Measurements from ENCODE around the gene PDE3A.
"Not testable (repeated sequence)": the region's sequence is repeated elsewhere in the genome, so short reads cannot be mapped to it uniquely, and the experiment has no call there.

PDE3A gene

DNA sequence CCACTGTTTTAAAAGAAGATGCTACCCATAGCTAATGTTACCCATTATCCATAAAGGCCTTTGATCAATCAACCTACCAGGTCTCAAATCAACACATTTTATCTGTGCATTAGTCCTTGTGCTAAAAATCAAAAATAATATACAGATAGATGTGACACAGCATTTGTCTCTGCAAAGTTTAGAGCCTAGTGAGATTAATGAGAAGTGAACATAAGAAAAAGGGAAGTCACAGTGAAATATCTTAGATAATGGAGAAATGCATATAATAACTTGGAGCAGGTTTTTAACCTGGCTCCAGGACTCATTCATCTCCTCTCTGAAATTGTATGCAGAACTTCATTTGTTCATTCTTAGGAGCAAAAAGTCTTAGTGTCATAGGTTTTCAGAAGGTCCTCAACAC, 7.2 kb downstream of the PDE3A start:
- no peak for DNase-seq

DNA sequence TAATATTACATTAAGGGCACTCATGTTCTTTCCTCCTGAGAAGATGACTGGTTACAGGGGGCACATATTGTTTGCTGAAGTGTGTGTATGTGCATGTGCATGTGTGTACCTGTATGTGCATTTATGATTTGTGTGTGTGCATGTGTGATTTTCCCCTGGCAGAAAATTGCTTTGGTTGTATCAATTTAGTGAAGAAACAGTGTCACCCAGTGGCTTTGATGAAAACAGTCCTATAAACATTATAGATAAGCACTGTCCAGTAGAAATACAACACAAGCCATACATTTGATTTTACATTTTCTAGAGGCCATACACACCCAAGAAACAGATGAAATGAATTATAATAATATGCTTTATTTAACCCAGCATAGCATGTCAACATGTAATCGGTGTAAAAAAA, 8.6 kb downstream of the PDE3A start:
- no peak for DNase-seq

DNA sequence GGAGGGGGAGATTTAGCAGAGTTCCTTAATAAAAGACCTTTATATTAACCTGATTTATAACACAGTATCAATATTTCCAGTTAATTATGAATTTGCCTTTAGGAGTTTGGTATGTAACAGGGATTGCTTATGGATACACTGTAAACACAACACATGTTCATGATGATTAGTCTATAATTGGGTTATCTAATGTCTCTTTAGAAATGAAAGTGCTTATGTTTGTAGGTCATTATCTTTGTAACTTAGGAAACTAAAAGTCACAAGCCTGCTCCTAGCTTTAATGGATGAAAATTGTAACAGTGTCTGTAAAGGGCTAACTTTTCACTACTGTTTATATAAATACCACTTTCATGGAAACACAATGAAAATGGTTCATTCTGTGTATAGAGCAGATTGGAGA, 9.4 kb downstream of the PDE3A start:
- no peak for DNase-seq

DNA sequence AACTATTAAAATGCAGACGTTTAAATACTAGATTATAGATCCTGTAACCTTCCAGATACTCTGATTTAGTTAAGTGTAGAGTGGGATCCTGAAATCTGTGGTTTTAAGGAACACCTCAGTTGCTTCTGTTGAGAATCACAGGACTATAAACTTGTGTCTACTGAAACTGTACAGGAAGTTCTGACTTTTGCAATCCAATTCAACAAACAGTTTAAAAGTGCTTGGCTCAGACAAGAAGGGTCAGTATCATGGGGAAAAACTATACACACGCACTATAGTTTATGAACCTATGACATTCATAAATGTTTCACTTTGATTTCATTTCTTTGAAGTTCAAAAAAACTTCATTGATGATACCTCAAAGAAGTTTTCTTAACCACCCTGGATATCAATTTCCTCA, 13.8 kb downstream of the PDE3A start:
- no peak for DNase-seq

DNA sequence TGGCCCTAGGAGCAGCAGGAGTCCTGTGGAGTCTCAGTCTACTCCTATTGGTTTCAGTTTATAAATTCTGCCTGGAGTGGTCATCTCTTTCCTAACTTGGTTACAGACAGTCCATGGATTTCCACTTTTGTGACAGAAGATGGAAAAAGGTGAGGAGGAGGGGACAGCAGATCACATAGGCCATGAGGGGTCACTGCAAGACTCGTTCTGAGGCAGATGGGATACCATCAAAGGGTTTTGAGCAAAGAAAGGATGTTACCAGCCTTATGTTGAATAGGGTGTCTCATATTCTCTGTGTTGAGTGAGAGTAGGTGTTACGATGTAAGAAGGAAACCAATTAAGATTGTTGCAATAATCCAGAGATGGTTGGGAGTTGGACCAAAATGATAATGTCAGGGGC, 15.3 kb downstream of the PDE3A start:
- no peak for DNase-seq

DNA sequence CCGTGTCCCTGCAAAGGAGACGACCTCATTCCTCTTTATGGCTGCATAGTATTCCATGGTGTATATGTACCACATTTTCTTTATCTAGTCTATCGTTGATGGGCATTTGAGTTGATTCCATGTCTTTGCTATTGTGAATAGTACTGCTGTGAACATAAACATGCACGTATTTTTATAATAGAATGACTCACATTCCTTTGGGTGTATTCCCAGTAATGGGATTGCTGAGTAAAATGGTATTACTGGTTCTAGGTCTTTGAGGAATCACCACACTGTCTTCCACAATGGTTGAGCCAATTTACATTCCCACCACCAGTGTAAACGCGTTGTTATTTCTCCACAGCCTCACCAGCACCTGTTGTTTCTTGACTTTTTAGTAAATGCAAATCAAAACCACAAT, 16.5 kb downstream of the PDE3A start:
- DNase-seq = not testable (repeated sequence)

DNA sequence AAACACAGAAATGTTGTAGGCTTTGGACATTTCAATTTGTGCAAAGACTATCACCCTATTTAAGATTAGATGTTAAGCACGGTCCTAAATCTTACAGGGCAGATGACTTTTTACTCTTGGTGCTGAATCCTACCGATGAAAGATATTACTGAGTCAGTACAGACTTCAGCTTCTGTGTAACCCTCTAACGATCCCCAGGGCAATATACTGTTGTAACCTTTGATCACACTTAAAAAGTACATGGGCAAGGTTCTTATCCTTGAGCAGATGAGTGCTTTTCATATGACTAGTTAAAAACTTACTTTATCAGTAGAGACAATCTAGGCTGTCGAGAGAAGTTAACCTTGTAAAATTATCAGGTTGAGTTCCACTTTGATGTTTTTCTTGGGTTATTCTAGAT, 22.5 kb downstream of the PDE3A start:
- no peak for DNase-seq

DNA sequence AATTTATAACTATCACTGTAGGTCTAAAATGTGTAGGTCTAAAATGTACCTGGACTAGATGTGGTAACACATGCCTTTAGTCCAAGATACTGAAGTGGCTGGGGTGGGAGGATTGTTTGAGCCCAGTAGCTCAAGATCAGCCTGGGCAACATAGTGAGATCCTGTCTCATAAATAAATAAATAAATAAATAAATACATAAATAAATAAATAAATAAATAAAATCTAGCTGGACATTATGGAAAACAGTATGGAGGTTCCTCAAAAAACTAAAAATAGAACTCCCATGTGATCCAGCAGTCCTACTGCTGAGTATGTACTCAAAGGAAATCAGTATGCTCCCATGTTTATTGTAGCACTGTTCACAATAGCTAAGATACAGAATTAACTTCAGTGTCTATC, 24.0 kb downstream of the PDE3A start:
- no peak for DNase-seq

DNA sequence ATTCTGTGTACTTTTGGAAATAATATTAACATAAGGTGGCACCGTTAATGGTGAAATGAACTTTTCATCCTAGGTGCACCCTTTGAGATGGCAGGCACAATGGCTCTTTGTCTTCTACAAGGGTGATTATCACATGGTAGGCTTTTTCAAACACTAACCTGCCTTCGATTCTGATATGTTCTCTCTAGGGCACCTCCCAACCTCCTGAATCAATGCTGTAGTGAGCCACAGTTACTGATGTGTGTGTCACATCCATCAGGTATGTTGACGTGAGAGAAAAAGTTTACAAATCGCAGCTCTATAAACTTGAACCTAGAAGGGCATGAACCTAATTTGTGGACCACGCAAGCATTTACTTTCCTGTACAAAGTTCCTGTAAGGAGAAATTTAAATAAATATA, 25.4 kb downstream of the PDE3A start:
- no peak for DNase-seq

DNA sequence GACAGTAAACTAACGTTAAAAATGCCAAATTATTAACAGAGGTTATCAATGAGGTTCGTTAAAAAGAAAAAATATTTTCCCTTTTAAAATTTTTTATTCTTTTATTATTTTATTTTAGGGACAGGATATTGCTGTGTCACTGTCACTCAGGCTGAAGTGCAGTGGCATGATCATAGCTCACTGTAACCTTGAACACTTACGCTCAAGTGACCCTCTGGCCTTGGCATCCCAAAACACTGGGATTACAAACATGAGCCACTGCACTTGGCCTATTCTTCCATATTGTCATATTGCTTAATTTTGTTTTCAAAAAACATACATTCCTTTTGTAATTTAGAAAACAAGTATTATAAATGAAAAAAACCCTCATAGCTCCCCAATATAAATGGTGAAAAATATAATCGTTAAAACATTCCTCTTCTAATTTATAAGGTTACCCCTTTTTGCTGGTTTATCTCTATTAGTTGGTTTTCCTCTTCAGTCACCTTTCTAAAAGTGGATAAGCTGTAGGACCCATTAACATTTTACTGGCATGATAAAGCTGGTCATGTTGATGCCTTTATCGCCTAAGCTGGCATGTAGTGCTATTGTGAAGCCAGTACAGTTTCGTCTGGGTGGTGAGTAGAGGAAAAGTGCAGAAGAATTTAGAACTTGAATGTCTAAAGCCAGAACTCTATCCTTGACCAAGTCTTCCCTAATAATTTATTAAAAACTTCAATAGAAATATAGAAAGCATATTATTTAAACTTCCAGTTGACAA, 27.6 kb downstream of the PDE3A start:
- DNase-seq = no peak

DNA sequence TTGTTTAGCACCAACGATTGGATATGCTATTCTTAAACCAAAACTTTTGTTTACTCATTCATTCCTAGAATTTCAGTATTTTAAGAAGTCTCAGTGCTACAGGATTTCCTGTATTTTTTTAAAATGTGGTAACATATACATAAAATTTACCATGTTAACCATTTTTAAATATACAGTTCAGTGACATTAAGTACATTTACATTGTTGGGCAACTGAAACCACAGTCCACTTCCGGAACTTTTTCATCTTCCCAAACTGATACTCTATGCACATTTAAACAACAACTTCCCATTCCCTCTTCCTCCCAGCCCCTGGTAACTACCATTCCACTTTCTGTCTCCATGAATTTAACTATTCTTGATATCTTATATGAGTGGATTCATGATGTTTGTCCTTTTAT, 30.3 kb downstream of the PDE3A start:
- no peak for DNase-seq

DNA sequence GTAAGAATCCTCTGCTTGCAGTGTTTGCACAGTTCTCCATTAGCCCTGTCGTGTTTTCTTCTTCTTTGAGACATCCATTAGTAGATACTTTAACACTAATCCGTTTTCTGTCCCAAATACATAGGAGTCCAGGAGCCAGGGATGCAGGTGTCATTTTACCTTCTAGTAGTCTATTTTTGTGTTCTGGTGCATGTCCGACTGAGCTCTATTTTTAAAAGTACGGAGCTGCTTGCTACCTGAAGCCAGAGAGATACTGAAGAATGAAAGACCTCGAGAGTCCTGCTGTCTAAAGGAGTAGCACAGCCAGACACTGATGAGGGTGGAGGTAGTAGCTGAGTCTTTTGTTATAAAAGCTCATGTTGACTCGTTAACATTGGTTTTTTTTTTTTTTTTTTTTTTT, 31.7 kb downstream of the PDE3A start:
- no peak for DNase-seq

DNA sequence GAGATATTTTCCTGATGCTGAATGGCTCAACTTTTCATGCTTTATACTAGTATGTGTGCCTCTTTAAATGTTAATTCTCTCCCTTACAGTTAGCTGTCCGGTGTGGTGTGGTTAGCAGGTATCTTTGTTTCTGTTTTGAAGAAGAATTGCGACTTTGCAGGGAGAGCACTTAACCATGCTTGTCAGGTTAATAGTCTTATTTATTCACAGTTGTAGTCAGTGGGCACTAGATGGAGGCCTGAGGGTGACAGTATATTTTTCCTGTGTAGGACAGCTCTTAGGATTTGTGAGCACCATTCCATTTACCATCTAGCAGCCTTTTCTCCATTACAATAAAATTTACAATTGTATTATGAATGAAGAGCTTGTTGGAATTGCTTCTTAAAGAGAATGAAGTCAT, 34.9 kb downstream of the PDE3A start:
- DNase-seq = no peak

DNA sequence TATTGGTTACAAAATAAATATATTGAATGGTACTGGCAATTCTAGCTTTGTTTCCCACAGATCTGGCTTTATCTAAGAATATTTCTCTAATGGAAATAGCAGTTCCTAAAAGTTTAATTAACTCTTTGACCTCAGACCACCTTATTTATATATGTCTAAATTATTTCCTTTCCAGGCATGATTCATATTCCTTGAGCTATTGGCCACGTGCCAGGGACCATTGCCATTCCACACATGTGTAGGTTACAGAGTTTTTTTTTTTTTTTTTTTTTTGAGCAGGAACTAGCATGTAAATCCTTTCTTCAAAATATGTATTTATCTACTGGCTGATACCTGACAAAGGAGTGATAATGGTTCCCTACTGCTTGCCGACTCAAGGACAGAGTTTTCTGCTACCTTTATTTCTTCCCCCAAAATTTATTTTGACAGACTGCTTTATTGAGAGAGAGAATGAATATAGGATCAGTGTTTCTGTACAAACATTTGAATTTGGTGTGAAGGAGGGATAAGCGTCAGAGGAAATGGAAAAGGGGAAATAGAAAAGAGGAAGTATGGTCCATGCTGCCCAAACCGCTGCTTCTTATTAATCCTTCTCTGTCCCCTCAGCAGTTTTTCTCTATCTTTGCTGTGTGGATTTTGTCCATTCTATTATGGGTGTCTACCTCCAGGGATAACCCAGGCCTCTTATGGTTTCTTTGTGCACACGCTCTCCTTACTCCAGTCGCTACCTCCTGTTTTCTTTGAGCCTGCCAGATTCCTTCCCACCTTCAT, 36.4 kb downstream of the PDE3A start:
- no peak for DNase-seq

DNA sequence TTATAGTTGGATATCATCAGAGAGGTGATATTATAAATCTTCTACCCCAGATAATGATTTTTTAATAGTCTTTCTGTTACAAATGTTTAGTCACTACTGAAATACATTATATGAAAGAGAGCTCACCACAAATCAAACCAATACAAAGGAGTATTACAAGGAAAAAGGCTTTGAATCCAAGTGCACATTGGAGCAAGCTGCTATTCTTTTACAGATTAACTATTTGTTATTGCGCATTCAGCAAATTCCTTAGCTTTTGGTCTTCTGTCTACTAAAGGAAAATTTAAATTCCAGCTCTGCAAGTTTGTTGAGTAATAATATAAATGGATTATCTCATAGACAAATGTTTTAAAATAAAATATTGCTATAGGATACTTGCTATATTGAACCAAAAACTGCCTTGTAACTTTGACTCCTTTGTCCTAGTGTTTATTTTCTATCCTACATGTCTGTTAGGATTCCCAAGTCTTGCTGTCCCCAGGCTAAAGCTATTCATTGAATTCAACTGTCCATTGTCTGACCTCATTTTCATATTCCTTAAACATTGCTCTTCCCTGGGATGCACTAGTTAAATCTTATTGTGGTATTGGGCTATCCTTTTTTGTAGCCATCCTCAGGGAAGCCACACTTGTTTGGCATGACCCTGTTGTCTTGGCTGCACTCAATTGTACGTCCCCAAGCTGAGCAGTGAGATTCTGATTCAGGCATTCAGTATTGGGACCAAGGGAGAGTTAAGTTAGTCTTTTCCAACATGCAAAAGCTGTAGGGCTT, 41.5 kb downstream of the PDE3A start:
- DNase-seq = no peak

DNA sequence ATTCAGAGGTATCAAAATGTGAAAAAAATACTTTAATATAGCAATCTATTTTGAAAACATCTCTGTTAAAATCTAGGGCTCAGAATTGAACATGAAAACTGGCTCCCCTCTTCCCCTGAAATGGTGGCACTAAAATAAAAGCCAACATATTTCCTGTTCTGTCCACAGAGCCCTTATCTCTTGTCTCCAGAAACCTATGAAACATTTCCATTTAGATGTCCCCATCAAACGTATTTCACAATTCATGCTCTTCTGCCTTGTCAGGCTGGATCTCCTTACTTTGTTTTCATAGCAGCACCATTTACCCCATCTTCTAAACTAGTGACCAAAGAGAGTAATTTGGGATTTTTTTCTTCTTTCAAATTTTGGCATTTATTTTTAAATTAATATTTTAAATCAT, 42.4 kb downstream of the PDE3A start:
- no peak for DNase-seq

DNA sequence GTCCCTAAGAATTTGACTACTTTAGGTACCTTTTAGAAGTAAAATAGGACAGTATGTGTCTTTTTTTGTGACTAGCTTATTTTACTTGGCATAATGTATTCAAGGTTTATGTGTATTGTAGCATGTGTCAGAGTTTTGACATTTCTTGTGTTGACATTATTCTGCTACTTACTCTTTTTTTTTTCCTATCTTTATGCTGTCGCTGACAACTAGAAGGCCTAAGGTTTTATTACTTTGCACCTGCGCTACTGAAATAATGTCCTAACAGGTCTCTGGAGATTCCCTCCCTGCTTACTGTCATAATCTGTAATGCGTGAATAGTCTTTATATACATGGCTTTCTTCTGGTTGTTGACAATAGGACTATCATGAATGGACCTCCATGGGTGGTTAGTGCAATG, 43.0 kb downstream of the PDE3A start:
- DNase-seq = no peak

DNA sequence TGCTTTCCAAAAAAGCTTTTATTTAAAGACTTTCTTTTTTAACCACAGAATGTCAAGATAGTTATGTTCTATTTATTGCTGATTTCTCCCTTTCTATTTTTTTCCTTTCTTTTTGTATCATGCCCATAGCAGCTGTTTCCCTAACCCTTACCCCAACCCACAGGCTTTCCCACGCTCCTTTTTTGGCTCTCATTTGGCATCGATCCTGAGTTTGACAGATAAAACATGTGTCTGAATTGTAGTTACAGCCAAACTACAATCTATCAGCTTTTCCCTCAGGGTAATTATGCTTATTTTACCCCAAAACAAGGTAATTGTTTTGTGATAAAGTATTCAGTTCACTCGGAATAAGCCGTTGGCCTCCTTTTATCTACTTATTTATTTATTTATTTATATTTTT, 46.7 kb downstream of the PDE3A start:
- no peak for DNase-seq

DNA sequence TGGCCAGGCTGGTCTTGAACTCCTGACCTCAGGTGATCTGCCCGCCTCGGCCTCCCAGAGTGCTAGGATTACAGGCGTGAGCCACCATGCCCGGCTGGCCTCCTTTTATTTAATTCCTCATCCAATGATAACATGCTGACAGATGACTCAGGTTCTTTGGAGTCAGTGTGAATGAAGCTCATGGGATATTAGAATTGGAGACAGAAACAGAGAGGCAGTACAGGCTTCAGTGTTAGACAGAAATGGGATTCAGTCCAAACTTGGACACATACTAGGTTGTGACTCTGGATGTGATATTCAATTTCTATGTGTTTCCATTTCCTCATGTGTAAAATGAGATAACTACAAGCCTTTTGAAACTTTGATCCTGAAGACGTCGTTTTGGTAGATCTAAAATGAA, 47.3 kb downstream of the PDE3A start:
- DNase-seq = no peak

DNA sequence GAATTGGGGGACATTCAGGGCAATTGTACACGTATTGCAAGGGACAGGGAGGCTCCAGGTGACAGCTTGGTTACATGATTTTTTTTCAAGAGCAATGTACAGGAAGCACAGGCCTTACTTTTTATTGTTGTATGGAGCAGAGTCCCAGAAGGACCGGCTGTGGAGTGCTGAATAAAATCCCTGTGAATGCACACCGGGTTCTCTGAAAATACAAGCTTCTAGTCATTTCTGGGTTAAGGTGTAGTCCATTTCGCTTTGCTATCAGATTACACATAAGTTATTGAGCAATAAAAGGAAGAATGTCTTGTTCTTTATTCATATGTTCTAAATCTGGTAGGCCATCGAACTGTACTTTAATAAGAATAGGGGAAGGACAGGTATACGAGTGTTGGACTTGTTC, 52.2 kb downstream of the PDE3A start:
- DNase-seq = no peak

DNA sequence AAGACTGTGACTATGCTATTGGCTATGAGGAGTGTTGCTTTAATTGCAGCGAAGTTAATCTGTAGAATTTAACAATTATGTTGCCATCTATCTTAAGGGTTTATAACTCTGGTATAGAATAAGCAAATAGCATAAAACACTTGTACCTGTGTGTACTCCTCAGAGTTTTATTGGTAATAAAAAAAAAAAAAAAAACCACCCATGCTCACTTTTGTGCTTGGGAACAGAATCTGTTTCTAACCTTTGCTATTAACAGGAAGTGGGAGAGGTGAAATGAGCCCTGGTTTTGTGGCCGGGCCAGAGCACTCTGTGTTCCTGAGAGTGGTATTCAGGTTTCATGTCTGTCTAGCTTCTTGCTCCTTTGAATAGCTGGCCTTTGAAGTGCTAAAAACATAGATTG, 53.1 kb downstream of the PDE3A start:
- DNase-seq = no peak

DNA sequence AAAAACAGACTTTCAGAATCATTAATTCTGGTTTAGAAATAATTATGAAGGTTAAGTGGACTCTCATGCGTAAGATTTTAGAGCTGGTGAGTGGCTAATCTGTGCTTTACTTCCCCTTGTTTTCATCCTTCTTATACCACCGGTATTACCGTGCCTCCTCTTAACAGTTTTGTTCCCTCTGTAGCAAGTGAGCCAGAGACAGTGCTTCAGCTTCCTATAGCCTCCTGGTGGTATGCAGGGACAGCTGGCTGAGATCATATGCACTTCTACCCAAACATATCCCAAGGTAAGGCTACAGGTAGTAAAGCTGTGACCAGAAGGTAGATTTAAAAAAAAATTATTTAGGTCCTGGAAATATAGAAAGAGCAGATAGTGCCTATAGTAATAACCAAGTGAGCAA, 55.2 kb downstream of the PDE3A start:
- no peak for DNase-seq

DNA sequence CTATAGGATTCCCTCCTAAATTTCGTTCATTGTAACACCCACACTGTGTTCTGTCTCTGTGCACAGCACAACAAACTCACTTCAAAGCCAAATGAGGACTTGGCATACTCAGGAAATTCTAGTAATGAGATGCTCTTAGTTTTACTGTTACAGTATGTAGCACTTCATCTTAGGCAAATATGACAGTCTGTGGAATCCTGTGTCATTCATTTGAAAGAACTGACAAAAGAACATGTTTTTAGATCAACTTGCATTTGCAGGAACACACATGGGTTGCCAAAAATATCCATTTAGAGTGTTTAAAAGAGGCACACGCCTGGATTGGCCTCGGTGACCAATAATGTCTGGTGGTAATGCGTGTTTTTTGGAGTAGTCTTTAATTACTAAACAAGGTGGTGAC, 56.5 kb downstream of the PDE3A start:
- DNase-seq = no peak

DNA sequence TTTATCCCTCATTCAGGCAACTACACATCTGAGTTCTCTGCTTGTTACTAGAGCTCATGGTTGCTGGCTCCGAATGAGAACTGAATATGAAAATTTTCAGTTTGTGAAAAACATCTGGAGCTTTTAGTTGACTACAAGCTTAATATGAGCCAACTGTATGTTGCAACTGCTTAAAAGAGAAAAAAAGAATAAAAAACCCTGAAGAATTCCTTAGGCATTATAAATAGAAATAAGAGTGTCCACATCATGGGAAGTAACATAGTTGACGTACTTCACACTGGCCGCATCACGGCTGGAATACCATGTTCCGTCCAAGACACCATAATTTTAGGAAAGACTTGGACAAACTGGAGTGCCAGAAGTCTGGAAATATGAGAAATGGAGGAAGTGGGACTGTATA, 57.9 kb downstream of the PDE3A start:
- no peak for DNase-seq

Measured in activated CD4-positive, alpha-beta T cell treated with anti-CD3 and anti-CD28 coated beads for 48 hours (primary cell).